HCT116 (cell line): ENCODE measurements around the gene KCNAB2.

Experiments
- EZH2 ChIP-seq: fragments of 200-600 bp; sonication (generic); IDR thresholded peaks from 2 replicates; pipeline ENCODE4 v1.6.1; 2017; ENCODE audit warnings: antibody characterized with exemption, mixed run types
- POLR2A ChIP-seq: IDR thresholded peaks from 2 replicates; pipeline ENCODE4 v1.7.0; 2011; ENCODE audit warnings: borderline replicate concordance; ENCODE audit not compliant: insufficient read depth, insufficient read length; ENCODE audit errors: extremely low read depth
- POLR2AphosphoS5 ChIP-seq: IDR thresholded peaks from 2 replicates; pipeline ENCODE4 v1.6.1; 2011; ENCODE audit warnings: mild to moderate bottlenecking, low read depth, low read length, moderate library complexity
- RAD21 ChIP-seq: IDR thresholded peaks from 2 replicates; pipeline ENCODE4 v1.6.1; 2012; ENCODE audit warnings: low read depth, mild to moderate bottlenecking
- ZFX ChIP-seq: fragments of 450-650 bp; IDR thresholded peaks from 2 replicates; pipeline ENCODE4 v1.6.1; 2017
- TF ChIP-seq, protein P1 (sequence below), 3 experiments: fragments of 200-600 bp in 1 of 3; sonication (generic) in 1 of 3; IDR thresholded peaks in 2 of 3; conservative IDR thresholded peaks in 1 of 3; 2 replicates each; pipeline ENCODE4 v1.5.1; 2012 to 2017; ENCODE audit warnings: low read depth in 2 of 3, low read length in 2 of 3, antibody characterized with exemption in 1 of 3, borderline replicate concordance in 1 of 3, control low read depth in 1 of 3, mild to moderate bottlenecking in 1 of 3, mixed read lengths in 1 of 3, mixed run types in 1 of 3, moderate library complexity in 1 of 3; ENCODE audit not compliant: insufficient read depth in 1 of 3

DNA sequence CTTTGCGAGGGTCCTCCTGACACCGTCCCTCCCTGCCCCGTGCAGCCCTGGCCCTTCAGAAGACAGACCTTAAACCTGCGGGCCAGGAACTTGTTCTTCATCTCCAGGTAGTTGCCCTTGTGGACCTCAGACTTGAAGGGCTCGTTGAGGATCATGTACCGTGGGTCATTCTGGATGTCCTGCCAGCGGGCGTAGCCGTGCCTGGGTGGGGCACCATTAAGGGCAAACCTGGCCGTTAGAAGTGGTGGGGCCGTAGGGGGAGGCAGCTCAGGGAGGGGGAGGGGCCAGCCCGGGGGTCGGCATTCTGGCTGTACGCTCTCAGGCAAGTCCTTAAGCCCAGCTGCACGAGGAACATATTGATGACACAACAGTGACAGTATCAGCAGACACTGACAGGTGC, 64.6 kb downstream of the KCNAB2 start:
- TF ChIP-seq, protein P1, sequence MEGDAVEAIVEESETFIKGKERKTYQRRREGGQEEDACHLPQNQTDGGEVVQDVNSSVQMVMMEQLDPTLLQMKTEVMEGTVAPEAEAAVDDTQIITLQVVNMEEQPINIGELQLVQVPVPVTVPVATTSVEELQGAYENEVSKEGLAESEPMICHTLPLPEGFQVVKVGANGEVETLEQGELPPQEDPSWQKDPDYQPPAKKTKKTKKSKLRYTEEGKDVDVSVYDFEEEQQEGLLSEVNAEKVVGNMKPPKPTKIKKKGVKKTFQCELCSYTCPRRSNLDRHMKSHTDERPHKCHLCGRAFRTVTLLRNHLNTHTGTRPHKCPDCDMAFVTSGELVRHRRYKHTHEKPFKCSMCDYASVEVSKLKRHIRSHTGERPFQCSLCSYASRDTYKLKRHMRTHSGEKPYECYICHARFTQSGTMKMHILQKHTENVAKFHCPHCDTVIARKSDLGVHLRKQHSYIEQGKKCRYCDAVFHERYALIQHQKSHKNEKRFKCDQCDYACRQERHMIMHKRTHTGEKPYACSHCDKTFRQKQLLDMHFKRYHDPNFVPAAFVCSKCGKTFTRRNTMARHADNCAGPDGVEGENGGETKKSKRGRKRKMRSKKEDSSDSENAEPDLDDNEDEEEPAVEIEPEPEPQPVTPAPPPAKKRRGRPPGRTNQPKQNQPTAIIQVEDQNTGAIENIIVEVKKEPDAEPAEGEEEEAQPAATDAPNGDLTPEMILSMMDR (IDR thresholded peaks at IDR 0.05 in 2 of 3, conservative IDR thresholded peaks at IDR 0.05 in 1 of 3; ENCODE audit: borderline replicate concordance in 1 of 3, insufficient read depth in 1 of 3, low read depth in 2 of 3, low read length in 2 of 3): no peak
- no peak for TF ChIP-seq POLR2AphosphoS5
- TF ChIP-seq ZFX: no peak
- TF ChIP-seq RAD21: no peak
- no peak for TF ChIP-seq EZH2
- no peak for TF ChIP-seq POLR2A
